Neural cell (in vitro differentiated cells): Measurements from ENCODE around the gene DHX15. TPM values are rescaled to one million over a fixed set of nuclear protein-coding genes. Genes with fewer than 3 reads are reported as not detected.

Experiments
- H2AFZ ChIP-seq: fragments of 200-600, 300-800 bp; sonication (generic), shearing (Covaris generic); 2 replicates; pipeline ENCODE4 v1.6.0; 2014; ENCODE audit warnings: low read depth, mild to moderate bottlenecking, antibody characterized with exemption, low read length, moderate library complexity
- H3F3A ChIP-seq: fragments of 200-600 bp; shearing (Covaris generic); 2 replicates; pipeline ENCODE4 v1.6.1; 2016; ENCODE audit warnings: mild to moderate bottlenecking, moderate library complexity, mixed read lengths, antibody characterized with exemption, low read length; ENCODE audit not compliant: insufficient read depth, poor library complexity, severe bottlenecking
- H3K27ac ChIP-seq: fragments of 200-600, 300-800 bp; sonication (generic), shearing (Covaris generic); 2 replicates; pipeline ENCODE4 v1.5.1; 2014; ENCODE audit warnings: mild to moderate bottlenecking, low read length, moderate library complexity
- H3K27me3 ChIP-seq: fragments of 300-800, 200-600 bp; sonication (generic), shearing (Covaris generic); 2 replicates; pipeline ENCODE4 v1.6.0; 2014; ENCODE audit warnings: mild to moderate bottlenecking, low read depth, low read length, moderate library complexity; ENCODE audit not compliant: insufficient read depth
- H3K36me3 ChIP-seq: fragments of 300-800, 200-600 bp; sonication (generic), shearing (Covaris generic); 2 replicates; pipeline ENCODE4 v1.5.1; 2014; ENCODE audit warnings: mild to moderate bottlenecking, antibody characterized with exemption, low read length, moderate library complexity; ENCODE audit not compliant: insufficient read depth
- H3K4me2 ChIP-seq: fragments of 300-800, 200-600 bp; sonication (generic), shearing (Covaris generic); 2 replicates; pipeline ENCODE4 v1.6.0; 2014; ENCODE audit warnings: mild to moderate bottlenecking, low read length
- H3K4me3 ChIP-seq: fragments of 300-800, 200-600 bp; sonication (generic), shearing (Covaris generic); 2 replicates; pipeline ENCODE4 v1.5.1; 2014; ENCODE audit warnings: mild to moderate bottlenecking, low read length, moderate library complexity
- H3K79me2 ChIP-seq: fragments of 200-600 bp; shearing (Covaris generic); replicated peaks from 2 replicates; pipeline ENCODE4 v1.6.0; 2014; ENCODE audit warnings: mild to moderate bottlenecking, low read length, moderate library complexity; ENCODE audit not compliant: insufficient read depth
- H3K9ac ChIP-seq: fragments of 300-800, 200-600 bp; sonication (generic), shearing (Covaris generic); 2 replicates; pipeline ENCODE4 v1.6.1; 2016; ENCODE audit warnings: mild to moderate bottlenecking, low read length, mixed read lengths
- H3K9me2 ChIP-seq: fragments of 200-600 bp; shearing (Covaris generic); 2 replicates; pipeline ENCODE4 v1.6.1; 2016; ENCODE audit warnings: mild to moderate bottlenecking, low read length, mixed read lengths; ENCODE audit not compliant: insufficient read depth
- H3K9me3 ChIP-seq: fragments of 200-600, 300-800 bp; sonication (generic), shearing (Covaris generic); 2 replicates; pipeline ENCODE4 v1.6.1; 2016; ENCODE audit warnings: mild to moderate bottlenecking, mixed run types, low read length, moderate library complexity, mixed read lengths
- H4K20me1 ChIP-seq: fragments of 200-600 bp; shearing (Covaris generic); 2 replicates; pipeline ENCODE4 v1.6.1; 2016; ENCODE audit warnings: mild to moderate bottlenecking, mixed run types; ENCODE audit not compliant: insufficient read depth
- EP300 ChIP-seq: fragments of 450-650 bp; conservative IDR thresholded peaks from 2 replicates; pipeline ENCODE4 v1.6.1; 2014; ENCODE audit warnings: antibody characterized with exemption, mild to moderate bottlenecking, moderate library complexity; ENCODE audit not compliant: poor library complexity, severe bottlenecking
- EZH2 ChIP-seq: fragments of 200-600, 300-800 bp; shearing (Covaris generic), sonication (generic); IDR thresholded peaks from 2 replicates; pipeline ENCODE4 v1.6.1; 2014; ENCODE audit warnings: antibody characterized with exemption, low read length, borderline replicate concordance, mild to moderate bottlenecking; ENCODE audit not compliant: insufficient read depth, poor library complexity, severe bottlenecking
- MXI1 ChIP-seq: fragments of 450-650 bp; conservative IDR thresholded peaks from 2 replicates; pipeline ENCODE4 v1.6.1; 2014; ENCODE audit warnings: antibody characterized with exemption, mild to moderate bottlenecking; ENCODE audit not compliant: poor library complexity, severe bottlenecking
- POLR2AphosphoS5 ChIP-seq: IDR thresholded peaks from 2 replicates; pipeline ENCODE4 v1.6.1; 2012
- RAD21 ChIP-seq: fragments of 450-650 bp; conservative IDR thresholded peaks from 2 replicates; pipeline ENCODE4 v1.6.1; 2014; ENCODE audit warnings: antibody characterized with exemption, mild to moderate bottlenecking, moderate library complexity
- SMC3 ChIP-seq: fragments of 450-650 bp; conservative IDR thresholded peaks from 2 replicates; pipeline ENCODE4 v1.6.1; 2014; ENCODE audit warnings: antibody characterized with exemption, mild to moderate bottlenecking, moderate library complexity; ENCODE audit not compliant: poor library complexity
- TAF1 ChIP-seq: IDR thresholded peaks from 2 replicates; pipeline ENCODE4 v1.6.1; 2012; ENCODE audit warnings: low read depth
- polyA plus RNA-seq: library from polyadenylated mRNA; depleted of rRNA; stranded (reverse); fragments of >200 nt; gene quantifications from 2 replicates; pipeline ENCODE4 v1.2.3, GENCODE V29; 2014
- TF ChIP-seq, protein P1 (sequence below): fragments of 450-650 bp; IDR thresholded peaks from 2 replicates; pipeline ENCODE4 v1.5.1; 2014; ENCODE audit warnings: antibody characterized with exemption, mild to moderate bottlenecking, moderate library complexity; ENCODE audit not compliant: poor library complexity, severe bottlenecking
- TF ChIP-seq, protein P2 (sequence below): IDR thresholded peaks from 2 replicates; pipeline ENCODE4 v1.6.1; 2012; ENCODE audit warnings: borderline replicate concordance

The DHX15 gene
- polyA plus RNA-seq, 1 donor from 2014 or later: 368 TPM

DNA sequence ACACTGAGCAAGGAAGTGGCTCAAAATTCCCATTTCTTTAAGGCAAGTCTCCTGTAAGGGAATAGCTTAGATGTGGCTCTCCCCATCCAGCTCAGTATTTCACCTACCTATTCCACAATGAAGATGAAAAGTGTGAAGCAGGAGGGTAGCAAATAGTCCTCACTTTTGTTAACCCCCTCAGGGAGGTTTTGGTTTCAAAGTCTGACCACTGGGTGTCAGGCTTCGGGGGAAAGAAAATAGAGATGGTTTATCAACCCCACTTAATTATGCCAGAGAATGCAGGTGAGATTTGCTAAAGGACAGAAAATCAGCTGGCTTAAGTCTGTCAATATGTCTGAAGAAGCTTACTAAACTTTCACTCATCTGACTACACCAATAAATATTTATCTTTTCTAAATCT, 69.5 kb downstream of the DHX15 start:
- Histone ChIP-seq H4K20me1 (no peaks in the 10 kb centered on the region), H2AFZ (no peak overlapping the region), H3K9me2 (no peaks in the 10 kb centered on the region), H3K4me2 (no peak overlapping the region), H3K4me3 (no peak overlapping the region), H3K9ac (no peak overlapping the region), H3K9me3 (no peaks in the 10 kb centered on the region), H3K27me3 (no peaks in the 10 kb centered on the region), H3K27ac (no peak overlapping the region), H3K79me2 (no peaks in the 10 kb centered on the region), H3F3A (no peaks in the 10 kb centered on the region), H3K36me3 (no peaks in the 10 kb centered on the region)
- no peak for TF ChIP-seq TAF1

DNA sequence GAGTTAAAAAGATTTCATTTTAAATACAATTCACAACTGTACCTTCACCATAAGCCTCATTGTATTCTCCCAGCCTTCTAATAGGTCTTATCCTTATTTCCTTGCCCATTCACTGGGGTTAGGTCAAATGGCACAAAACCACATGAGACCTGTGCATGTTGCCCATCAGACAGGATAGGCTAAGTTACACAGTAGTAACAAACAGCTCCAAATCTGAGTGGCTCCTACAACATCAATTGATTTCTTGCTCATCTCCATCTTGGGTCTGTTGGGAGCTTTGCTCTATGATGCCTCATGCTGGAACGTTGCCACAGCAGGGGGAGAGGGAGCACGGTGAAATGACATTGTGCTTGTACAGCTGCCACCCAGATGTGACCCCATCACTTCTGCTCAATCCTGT, 70.6 kb downstream of the DHX15 start:
- H3K4me2 ChIP-seq: no peak overlapping the region

More for the DNA sequence above, 70.6 kb downstream of the DHX15 start:
- Histone ChIP-seq H3K27me3 (no peaks in the 10 kb centered on the region), H3K27ac (no peak overlapping the region), H3K9ac (no peak overlapping the region), H3K9me2 (no peaks in the 10 kb centered on the region), H3K36me3 (no peaks in the 10 kb centered on the region), H4K20me1 (no peaks in the 10 kb centered on the region), H3F3A (no peaks in the 10 kb centered on the region), H3K79me2 (no peaks in the 10 kb centered on the region), H2AFZ (no peak overlapping the region), H3K4me3 (no peak overlapping the region), H3K9me3 (no peaks in the 10 kb centered on the region)
- TF ChIP-seq RAD21 (no peak), EZH2 (no peak), POLR2AphosphoS5 (no peak), MXI1 (no peak), SMC3 (no peak), TAF1 (no peak), EP300 (no peak)
- TF ChIP-seq, protein P1, sequence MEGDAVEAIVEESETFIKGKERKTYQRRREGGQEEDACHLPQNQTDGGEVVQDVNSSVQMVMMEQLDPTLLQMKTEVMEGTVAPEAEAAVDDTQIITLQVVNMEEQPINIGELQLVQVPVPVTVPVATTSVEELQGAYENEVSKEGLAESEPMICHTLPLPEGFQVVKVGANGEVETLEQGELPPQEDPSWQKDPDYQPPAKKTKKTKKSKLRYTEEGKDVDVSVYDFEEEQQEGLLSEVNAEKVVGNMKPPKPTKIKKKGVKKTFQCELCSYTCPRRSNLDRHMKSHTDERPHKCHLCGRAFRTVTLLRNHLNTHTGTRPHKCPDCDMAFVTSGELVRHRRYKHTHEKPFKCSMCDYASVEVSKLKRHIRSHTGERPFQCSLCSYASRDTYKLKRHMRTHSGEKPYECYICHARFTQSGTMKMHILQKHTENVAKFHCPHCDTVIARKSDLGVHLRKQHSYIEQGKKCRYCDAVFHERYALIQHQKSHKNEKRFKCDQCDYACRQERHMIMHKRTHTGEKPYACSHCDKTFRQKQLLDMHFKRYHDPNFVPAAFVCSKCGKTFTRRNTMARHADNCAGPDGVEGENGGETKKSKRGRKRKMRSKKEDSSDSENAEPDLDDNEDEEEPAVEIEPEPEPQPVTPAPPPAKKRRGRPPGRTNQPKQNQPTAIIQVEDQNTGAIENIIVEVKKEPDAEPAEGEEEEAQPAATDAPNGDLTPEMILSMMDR: no peak
- TF ChIP-seq, protein P2, sequence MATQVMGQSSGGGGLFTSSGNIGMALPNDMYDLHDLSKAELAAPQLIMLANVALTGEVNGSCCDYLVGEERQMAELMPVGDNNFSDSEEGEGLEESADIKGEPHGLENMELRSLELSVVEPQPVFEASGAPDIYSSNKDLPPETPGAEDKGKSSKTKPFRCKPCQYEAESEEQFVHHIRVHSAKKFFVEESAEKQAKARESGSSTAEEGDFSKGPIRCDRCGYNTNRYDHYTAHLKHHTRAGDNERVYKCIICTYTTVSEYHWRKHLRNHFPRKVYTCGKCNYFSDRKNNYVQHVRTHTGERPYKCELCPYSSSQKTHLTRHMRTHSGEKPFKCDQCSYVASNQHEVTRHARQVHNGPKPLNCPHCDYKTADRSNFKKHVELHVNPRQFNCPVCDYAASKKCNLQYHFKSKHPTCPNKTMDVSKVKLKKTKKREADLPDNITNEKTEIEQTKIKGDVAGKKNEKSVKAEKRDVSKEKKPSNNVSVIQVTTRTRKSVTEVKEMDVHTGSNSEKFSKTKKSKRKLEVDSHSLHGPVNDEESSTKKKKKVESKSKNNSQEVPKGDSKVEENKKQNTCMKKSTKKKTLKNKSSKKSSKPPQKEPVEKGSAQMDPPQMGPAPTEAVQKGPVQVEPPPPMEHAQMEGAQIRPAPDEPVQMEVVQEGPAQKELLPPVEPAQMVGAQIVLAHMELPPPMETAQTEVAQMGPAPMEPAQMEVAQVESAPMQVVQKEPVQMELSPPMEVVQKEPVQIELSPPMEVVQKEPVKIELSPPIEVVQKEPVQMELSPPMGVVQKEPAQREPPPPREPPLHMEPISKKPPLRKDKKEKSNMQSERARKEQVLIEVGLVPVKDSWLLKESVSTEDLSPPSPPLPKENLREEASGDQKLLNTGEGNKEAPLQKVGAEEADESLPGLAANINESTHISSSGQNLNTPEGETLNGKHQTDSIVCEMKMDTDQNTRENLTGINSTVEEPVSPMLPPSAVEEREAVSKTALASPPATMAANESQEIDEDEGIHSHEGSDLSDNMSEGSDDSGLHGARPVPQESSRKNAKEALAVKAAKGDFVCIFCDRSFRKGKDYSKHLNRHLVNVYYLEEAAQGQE: no peak
